NCI-H2171 (cell line): Measurements from ENCODE around the gene SPECC1.
"Not testable (repeated sequence)": the region's sequence is repeated elsewhere in the genome, so short reads cannot be mapped to it uniquely, and the experiment has no call there.

Experiments
- DNase-seq: peaks from one replicate; lab custom pipeline; 2025; lab: John Stamatoyannopoulos, UW

SPECC1 gene

GRCh38 chr17:20314834-20315233 lies 305.7 kb downstream of the SPECC1 start:
- DNase-seq, result no peak

DNA sequence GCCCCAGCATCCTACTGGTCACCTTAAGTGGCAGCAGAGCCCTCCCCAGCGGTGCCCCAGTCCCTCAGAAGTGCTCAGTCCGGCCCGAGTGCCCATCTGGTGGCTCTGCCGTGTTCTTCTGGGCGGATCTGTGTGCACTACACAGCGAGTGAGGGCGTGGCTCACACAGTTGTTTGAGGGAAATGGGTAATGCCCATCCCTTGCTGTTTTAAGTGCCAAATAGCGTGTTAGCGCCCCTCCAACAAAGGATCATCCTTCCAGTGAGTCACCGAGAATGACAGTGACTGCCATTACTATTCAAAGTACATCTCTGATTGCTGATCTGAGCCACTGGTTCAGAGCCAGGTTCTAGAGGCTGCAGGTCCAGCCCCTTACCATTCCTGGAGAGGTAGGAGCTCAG lies 306.2 kb downstream of the SPECC1 start:
- DNase-seq, result no peak

- DNase-seq, result no peak
Measured at GRCh38 chr17:20315821-20316220, 306.7 kb downstream of the SPECC1 start.

GRCh38 chr17:20320535-20321229 lies 311.5 kb downstream of the SPECC1 start:
- peak; percentile 36 for DNase-seq

DNA sequence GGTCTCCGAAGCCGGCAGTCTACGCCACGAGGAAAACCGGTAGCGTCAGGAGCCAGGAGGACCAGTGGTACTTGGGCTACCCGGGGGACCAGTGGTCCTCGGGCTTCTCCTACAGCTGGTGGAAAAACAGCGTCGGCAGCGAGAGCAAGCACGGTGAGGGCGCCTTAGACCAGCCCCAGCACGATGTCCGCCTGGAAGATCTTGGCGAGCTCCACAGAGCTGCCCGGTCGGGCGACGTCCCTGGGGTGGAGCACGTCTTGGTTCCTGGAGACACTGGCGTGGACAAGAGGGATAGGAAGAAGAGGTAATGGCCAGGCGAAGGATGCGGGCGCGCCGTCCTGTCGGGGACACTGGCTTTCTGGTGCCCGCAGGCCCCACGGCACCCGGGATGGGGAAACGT lies 312.2 kb downstream of the SPECC1 start:
- not testable (repeated sequence) for DNase-seq

GRCh38 chr17:20327739-20328138 lies 318.6 kb downstream of the SPECC1 start:
- not testable (repeated sequence) for DNase-seq

DNA sequence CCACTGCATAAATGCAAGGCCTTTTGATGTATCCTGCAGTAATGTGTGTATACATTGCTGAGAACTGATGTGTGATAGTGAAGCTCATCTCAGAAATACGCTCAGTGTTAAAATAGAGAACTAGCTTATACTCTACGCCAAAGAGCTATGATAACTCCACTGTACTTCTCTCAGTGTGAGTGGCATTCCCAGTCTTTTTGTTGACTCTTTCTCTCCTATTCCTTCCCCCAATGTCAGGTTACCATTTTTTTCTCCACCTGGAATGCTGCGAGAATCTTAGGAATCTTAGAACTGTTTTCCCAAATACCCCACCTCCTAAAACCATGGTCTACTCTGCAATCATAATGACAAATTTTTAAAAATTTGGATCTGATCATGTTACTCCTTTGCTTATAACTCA lies 342.2 kb downstream of the SPECC1 start:
- DNase-seq, result not testable (repeated sequence)

GRCh38 chr17:20352567-20352966 lies 343.4 kb downstream of the SPECC1 start:
- DNase-seq, result not testable (repeated sequence)

- DNase-seq, result not testable (repeated sequence)
Measured at GRCh38 chr17:20363846-20364245, 354.7 kb downstream of the SPECC1 start.
